Raji (cell line): Measurements from ENCODE around the gene SH3D21.

Experiments used
- POLR2A ChIP-seq: IDR thresholded peaks from 2 replicates; pipeline ENCODE4 v1.6.1; 2011; ENCODE audit warnings: low read depth, low read length, control low read depth; ENCODE audit not compliant: insufficient read depth

SH3D21 gene

DNA sequence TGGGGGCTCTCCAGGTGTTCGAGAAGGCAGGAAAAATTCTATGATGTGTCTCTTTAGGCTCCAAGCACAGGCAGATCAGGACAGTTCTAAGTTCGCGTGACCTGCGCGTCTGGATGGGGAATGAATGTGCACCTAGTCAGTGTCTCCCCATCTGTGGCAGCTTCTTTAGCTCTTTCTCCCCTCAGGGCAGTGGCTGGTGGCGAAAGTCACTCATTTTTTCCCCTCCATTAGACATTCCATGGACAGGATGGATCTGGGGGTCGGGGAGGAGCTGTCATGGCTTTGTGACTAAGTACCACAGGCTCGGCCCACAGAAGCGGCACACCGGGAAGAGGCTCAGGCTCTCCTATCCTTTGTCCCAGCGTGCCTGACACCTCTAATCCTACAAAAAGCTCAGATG, 48.3 kb downstream of the SH3D21 start:
- TF ChIP-seq POLR2A: no peak

DNA sequence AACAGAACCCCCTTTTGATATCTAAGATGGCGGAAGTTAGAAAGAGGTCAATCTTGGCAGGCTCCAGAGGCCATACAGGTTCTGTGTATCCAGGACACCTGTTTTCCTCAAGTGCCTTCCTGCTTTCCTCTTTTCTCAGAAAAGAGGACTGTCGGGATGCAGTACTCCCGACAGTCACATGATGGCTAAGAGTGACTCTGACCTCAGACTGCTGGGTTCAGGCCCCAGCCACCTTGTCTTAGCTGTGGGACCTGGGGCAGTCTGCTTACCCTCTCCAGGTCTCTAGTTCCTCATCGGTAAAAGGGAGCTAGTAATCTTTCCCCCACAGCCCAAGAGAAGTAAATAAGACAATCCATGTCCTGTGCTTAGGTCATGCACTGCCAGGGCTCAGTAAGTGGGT, 49.6 kb downstream of the SH3D21 start:
- TF ChIP-seq POLR2A: no peak

DNA sequence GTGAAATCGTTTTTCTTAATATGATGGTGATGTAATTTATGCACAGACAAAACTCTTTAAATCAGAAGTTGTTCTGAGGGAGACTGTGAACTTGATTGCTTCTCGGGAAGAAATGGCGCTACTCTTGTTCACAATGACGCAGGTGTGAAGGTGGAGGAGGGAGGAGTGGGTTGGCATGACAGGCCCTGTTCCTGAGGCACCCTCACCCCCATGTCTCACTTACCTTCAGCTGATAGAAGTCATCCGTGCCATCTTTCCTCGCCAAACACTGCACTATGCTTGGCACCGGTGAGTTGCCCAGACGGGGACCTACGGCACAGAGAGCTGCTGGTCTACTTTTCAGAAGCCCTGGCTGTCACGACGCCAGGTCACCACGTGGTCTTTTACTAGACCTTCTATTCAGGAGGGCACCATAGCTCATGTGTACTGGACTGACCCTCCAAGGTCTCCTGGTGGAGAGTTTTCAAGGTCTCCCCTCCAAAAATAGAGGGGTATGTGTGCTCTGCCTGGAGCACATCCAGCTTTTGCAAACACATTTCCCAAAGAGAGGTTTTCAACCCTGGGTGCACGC, 52.4 kb downstream of the SH3D21 start:
- no peak for TF ChIP-seq POLR2A

DNA sequence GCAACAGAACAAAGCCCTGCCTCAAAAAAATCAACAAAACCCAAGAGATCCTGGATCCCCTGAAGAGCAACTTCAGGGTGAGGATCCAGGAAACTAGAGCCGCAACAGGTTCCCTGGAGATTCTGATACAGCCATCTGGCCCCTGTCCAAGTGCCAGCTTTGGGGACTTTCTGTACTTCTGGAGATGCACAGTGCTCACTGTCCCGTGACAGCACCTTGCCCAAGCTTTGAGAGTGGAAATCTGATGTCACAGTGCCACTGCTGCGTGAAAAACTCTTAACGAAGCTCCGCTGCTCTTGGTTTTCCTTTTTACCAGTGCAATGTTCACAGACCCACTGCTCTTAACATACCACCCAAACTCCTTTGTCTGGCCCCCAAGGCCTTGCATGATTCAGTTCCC, 53.2 kb downstream of the SH3D21 start:
- TF ChIP-seq POLR2A: no peak

DNA sequence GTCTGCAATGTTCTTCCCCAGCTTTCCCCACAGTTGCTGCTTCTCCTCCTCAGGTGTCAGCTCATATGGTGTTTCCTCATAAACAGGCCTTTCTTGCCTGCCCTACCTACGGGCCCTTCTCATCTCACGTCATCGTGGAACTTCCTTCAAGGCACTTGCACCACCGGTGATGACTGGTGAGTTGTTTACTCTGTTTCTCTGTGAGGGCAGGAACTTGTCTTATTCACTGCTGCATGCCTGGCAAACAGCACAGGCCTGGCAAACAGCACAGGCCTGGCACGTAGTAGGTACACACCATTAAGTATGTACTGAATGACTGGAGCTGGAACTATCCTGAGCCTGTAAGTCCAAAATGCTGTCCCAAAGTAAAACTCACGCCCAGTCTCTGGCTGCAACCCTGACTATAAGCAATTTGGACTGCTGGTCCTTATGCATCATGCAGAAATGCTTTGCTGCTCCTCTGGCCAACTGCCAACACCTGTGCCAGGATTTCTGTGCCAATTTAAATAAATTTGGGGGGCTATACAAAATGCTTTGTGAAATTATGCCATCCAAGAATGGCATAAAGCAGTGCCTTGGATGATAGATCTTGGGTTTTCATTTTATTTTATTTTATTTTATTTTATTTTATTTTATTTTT, 53.9 kb downstream of the SH3D21 start:
- TF ChIP-seq POLR2A: no peak

DNA sequence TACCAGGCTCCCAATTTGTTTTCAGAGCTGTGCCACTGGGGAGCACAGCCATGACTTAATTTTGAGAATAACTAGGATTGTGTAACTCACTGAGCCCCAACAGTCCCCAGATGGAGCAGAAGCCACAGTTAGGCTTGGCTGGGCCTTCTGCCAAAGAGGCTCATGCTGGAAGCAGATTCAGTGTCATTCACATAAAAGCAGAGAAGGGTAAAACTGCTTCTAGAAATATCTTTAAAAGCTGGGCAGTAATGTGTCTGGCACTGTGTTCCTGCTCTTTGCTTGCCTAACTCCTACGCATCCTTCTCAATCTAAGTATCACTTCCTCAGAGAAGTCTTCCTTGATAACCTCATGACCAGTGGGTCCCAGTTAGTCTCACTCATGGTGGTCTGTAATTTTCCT, 59.2 kb downstream of the SH3D21 start:
- TF ChIP-seq POLR2A: no peak

DNA sequence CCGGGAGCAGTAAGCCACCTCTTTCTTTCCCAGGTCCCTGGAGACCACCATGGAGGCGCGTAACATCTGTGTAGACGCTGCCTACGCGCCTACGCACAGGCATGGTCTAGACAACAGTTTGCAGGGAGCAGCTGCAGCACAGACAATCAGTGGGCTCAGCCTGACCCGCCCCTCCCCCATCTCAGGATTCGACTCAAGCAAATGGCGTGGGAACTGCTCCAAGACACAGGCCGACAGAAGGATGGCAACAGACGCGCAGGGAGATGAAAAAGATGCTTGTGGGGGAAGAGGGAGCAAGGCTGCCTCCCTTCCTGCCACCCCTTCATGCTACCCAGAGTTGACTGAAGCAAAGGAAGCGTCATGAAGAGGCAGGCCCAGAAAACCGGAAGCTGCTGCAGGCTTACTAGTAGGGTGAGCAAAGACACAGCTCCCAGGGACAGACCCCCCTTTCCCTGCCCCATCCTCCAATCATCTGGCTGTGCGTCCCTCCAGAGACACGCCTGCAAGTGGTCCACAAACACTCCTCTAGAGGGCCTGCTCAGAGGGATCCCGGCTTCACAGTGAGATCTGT, 60.0 kb downstream of the SH3D21 start:
- no peak for TF ChIP-seq POLR2A

DNA sequence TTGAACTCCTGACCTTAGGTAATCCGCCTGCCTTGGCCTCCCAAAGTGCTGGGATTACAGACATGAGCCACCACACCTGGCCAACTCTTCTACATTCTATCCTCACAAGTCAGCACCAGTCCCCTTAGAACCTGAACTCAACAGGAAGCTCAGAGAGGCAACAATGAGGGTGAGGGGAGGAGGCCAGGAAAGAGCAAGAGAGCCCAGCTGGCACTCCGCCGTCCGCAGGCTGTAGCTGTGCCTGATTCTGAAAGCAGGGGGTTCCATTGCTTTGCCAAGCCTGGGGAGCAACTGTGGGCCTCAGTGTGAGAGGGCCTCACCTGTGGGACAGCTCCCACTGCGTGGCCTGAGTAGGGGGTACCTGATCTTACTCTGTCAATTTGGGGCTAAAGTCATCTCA, 60.9 kb downstream of the SH3D21 start:
- TF ChIP-seq POLR2A: no peak

DNA sequence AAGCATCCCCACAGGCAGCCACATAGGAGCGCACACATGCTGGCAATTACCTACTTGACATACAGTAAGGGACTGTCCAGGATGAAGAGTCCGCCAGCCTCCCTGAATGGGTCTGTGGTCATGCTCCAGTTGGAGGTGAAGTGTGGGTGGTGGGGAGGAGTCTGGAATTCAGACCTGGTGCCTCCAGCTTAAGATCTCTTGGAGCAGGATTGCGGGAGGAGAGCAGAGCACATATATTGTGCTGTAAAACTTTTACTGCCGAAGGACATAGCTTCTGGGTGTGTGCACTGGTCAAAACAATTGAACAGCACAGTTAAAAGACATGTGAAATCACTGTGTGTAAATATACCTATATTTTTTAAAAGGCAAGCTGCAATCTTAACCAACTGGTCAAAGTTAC, 61.6 kb downstream of the SH3D21 start:
- no peak for TF ChIP-seq POLR2A

DNA sequence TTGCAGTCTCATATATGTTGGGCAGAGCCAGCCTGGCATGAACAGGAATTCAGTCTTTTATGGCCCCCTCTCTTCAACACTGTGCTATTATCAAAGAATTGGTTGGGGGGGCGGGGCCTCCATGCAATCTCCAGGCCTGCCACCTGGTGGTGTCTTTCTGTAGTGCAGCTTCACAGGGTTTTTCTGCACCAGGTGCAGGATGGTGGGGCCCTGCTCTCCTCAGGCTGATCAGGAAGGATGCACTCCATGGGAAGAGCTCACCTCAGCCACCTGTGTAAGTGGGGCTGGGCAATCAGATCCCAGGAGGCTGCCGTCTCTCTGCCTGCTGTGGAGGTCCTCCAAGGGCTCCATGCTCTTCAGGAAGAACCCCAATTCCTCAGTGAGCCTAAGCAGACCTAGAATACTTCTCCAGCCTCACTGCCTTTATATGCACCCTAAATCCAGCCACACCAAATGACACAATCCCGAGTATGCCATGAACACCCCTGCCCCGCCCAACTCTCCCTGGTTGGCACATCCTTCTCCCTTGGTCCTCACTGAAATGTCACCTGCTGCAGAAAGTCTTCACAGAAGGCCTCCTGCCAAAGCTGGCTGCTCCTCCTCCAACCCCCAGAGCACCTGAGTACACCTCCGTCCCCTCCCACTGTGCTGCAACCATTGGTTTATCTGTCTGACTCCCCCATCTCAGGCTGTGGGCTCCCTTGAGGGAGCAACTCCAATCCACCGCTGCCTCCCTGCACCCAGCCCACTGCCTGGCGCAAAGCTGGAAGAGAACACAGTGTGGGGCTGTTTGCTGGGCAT, 63.1 kb downstream of the SH3D21 start:
- no peak for TF ChIP-seq POLR2A
